Calu3 (cell line): ENCODE measurements around the gene HRH2. TPM values are rescaled to one million over a fixed set of nuclear protein-coding genes. Genes with fewer than 3 reads are reported as not detected.

Experiments used
- BruUV-seq: library from RNA; stranded (reverse); fragments of 400-500 nt; replicated peaks from 2 replicates; lab custom pipeline; 2021; lab: Mats Ljungman, UMichigan
- CTCF ChIA-PET: fragments of 300-600 bp; sonication (Branson Sonifier 250); formaldehyde crosslinking; loops from one replicate; lab custom pipeline; 2022; ENCODE audit warnings: antibody characterized with exemption; lab: Charles Lee
- DNase-seq: peaks from one replicate; pipeline ENCODE4 v3.0.0; 2022
- H3K27ac Mint-ChIP-seq: one replicate; pipeline ENCODE4 v1.8.0; 2022; ENCODE audit warnings: mixed read lengths; ENCODE audit not compliant: unreplicated experiment
- H3K27me3 Mint-ChIP-seq: one replicate; pipeline ENCODE4 v1.8.0; 2022; ENCODE audit warnings: mixed read lengths; ENCODE audit not compliant: unreplicated experiment
- H3K36me3 Mint-ChIP-seq: one replicate; pipeline ENCODE4 v1.8.0; 2022; ENCODE audit warnings: mild to moderate bottlenecking, moderate library complexity, mixed read lengths; ENCODE audit not compliant: insufficient read depth, unreplicated experiment
- H3K4me1 Mint-ChIP-seq: one replicate; pipeline ENCODE4 v1.8.0; 2022; ENCODE audit warnings: mild to moderate bottlenecking, low read depth, mixed read lengths; ENCODE audit not compliant: unreplicated experiment
- H3K4me3 Mint-ChIP-seq: one replicate; pipeline ENCODE4 v1.8.0; 2022; ENCODE audit warnings: mild to moderate bottlenecking, low read depth, moderate library complexity, mixed read lengths; ENCODE audit not compliant: unreplicated experiment
- H3K9me3 Mint-ChIP-seq: one replicate; pipeline ENCODE4 v1.8.0; 2022; ENCODE audit warnings: low read depth, mixed read lengths; ENCODE audit not compliant: unreplicated experiment
- intact Hi-C: fragments of 100-400 bp; cut with micrococcal nuclease; formaldehyde crosslinking; loops from one replicate; pipeline ENCODE4 v1.10.0; 2022; ENCODE audit not compliant: unreplicated experiment
- total RNA-seq: library from RNA; stranded (reverse); gene quantifications from 2 replicates; pipeline ENCODE4 v1.2.3, GENCODE V29; 2022
- TF ChIP-seq, protein P1 (sequence below): fragments of 200-600 bp; IDR thresholded peaks from one replicate; pipeline ENCODE4 v1.8.0; 2022; ENCODE audit warnings: antibody characterized with exemption; ENCODE audit not compliant: unreplicated experiment

Gene HRH2
- total RNA-seq, 1 experiment from 2014 or later, result not detected

- TF ChIP-seq, protein P1, sequence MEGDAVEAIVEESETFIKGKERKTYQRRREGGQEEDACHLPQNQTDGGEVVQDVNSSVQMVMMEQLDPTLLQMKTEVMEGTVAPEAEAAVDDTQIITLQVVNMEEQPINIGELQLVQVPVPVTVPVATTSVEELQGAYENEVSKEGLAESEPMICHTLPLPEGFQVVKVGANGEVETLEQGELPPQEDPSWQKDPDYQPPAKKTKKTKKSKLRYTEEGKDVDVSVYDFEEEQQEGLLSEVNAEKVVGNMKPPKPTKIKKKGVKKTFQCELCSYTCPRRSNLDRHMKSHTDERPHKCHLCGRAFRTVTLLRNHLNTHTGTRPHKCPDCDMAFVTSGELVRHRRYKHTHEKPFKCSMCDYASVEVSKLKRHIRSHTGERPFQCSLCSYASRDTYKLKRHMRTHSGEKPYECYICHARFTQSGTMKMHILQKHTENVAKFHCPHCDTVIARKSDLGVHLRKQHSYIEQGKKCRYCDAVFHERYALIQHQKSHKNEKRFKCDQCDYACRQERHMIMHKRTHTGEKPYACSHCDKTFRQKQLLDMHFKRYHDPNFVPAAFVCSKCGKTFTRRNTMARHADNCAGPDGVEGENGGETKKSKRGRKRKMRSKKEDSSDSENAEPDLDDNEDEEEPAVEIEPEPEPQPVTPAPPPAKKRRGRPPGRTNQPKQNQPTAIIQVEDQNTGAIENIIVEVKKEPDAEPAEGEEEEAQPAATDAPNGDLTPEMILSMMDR, result no peak
- H3K27me3 Mint-ChIP-seq, result peaks cover 70% of the 10 kb centered on the region
- CTCF ChIA-PET, result interaction anchor here (0.6 kb wide), 1 partner anchor 105 kb away, joined by 4 read pairs; no protein-coding TSS in a partner anchor
- DNase-seq, result no peak
- no TSS peak for BruUV-seq
- no peaks in the 10 kb centered on the region for H3K36me3 Mint-ChIP-seq
- no peak overlapping the region for H3K4me3 Mint-ChIP-seq
- no peaks in the 10 kb centered on the region for H3K4me1 Mint-ChIP-seq
- H3K9me3 Mint-ChIP-seq, result no peaks in the 10 kb centered on the region
- intact Hi-C loops, result no loop called here
- H3K27ac Mint-ChIP-seq, result no peak overlapping the region
These were observed 24.8 kb downstream of the HRH2 start for GRCh38 chr5:175682664-175683063.

DNA sequence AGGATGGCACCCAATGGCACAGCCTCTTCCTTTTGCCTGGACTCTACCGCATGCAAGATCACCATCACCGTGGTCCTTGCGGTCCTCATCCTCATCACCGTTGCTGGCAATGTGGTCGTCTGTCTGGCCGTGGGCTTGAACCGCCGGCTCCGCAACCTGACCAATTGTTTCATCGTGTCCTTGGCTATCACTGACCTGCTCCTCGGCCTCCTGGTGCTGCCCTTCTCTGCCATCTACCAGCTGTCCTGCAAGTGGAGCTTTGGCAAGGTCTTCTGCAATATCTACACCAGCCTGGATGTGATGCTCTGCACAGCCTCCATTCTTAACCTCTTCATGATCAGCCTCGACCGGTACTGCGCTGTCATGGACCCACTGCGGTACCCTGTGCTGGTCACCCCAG, 25.4 kb downstream of the HRH2 start:
- H3K27ac Mint-ChIP-seq, result no peak overlapping the region
- peaks cover 70% of the 10 kb centered on the region for H3K27me3 Mint-ChIP-seq
- no peak for DNase-seq
- TF ChIP-seq, protein P1, result no peak
- no peaks in the 10 kb centered on the region for H3K36me3 Mint-ChIP-seq
- CTCF ChIA-PET, result interaction anchor here (0.6 kb wide), 2 partner anchors 105 to 150 kb away, joined by 3 to 4 read pairs; no protein-coding TSS in a partner anchor
- no peaks in the 10 kb centered on the region for H3K9me3 Mint-ChIP-seq
- no peak overlapping the region for H3K4me3 Mint-ChIP-seq
- H3K4me1 Mint-ChIP-seq, result no peaks in the 10 kb centered on the region
- intact Hi-C loops, result no loop called here
- no TSS peak for BruUV-seq

- H3K27me3 Mint-ChIP-seq, result peaks cover 74% of the 10 kb centered on the region
- intact Hi-C loops, result no loop called here
- no TSS peak for BruUV-seq
- no peak overlapping the region for H3K4me3 Mint-ChIP-seq
- no peaks in the 10 kb centered on the region for H3K9me3 Mint-ChIP-seq
- no peaks in the 10 kb centered on the region for H3K36me3 Mint-ChIP-seq
- CTCF ChIA-PET, result interaction anchor here (1.0 kb wide), 1 partner anchor 8 kb away, joined by 3 read pairs; no protein-coding TSS in a partner anchor
- no peaks in the 10 kb centered on the region for H3K4me1 Mint-ChIP-seq
- H3K27ac Mint-ChIP-seq, result no peak overlapping the region
- no peak for DNase-seq
- TF ChIP-seq, protein P1, result no peak
These were observed 26.1 kb downstream of the HRH2 start for GRCh38 chr5:175683921-175684320.

- no TSS peak for BruUV-seq
- Mint-ChIP-seq H3K4me1 (no peaks in the 10 kb centered on the region), H3K4me3 (no peak overlapping the region), H3K27ac (no peak overlapping the region), H3K9me3 (no peaks in the 10 kb centered on the region), H3K27me3 (peaks cover 74% of the 10 kb centered on the region), H3K36me3 (no peaks in the 10 kb centered on the region)
- intact Hi-C loops, result no loop called here
- TF ChIP-seq, protein P1, result no peak
- no peak for DNase-seq
- CTCF ChIA-PET, result interaction anchor here (1.0 kb wide), 1 partner anchor 9 kb away, joined by 3 read pairs; no protein-coding TSS in a partner anchor
These were observed 27.1 kb downstream of the HRH2 start for GRCh38 chr5:175684931-175685330.
